GM12874 (cell line): ENCODE measurements around the gene TMEM109.

Experiments used
- CTCF ChIP-seq: IDR thresholded peaks from 2 replicates; pipeline ENCODE4 v1.5.1; 2011; ENCODE audit warnings: low read depth, mild to moderate bottlenecking, control low read depth, low read length, moderate library complexity; ENCODE audit not compliant: insufficient read depth

Gene TMEM109

GRCh38 chr11:60948250-60948649, 34.3 kb downstream of the TMEM109 start:
- TF ChIP-seq CTCF: no peak

GRCh38 chr11:60950024-60950423, 36.1 kb downstream of the TMEM109 start:
- TF ChIP-seq CTCF: no peak

GRCh38 chr11:60950933-60951605, 37.1 kb downstream of the TMEM109 start:
- no peak for TF ChIP-seq CTCF

- no peak for TF ChIP-seq CTCF
Measured at GRCh38 chr11:60951606-60951903, 37.6 kb downstream of the TMEM109 start.

GRCh38 chr11:60951904-60952741, 38.2 kb downstream of the TMEM109 start, which contains the start of gene SLC15A3:
TSS of gene SLC15A3 (minus strand) at chr11:60952176. CDS start at chr11:60951551, 625 bp downstream.
- no peak for TF ChIP-seq CTCF

- no peak for TF ChIP-seq CTCF
Measured at GRCh38 chr11:60952742-60953170, 38.8 kb downstream of the TMEM109 start.

- no peak for TF ChIP-seq CTCF
Measured at GRCh38 chr11:60953781-60954180, 39.8 kb downstream of the TMEM109 start.
